Head of caudate nucleus (tissue), 42 donors: ENCODE results near the gene MRPS12.
"Not testable (repeated sequence)": the region's sequence is repeated elsewhere in the genome, so short reads cannot be mapped to it uniquely, and the experiment has no call there.

Experiments
- DNase-seq, 42 donors: peaks; one replicate each; pipeline versions ENCODE4 v3.0.0 to v3.0.0-alpha.2; 2020 to 2021; ENCODE audit warnings: mixed read lengths in 7 of 42
- intact Hi-C: fragments of 100-400 bp; cut with DNase I; formaldehyde crosslinking; loops from one replicate; pipeline ENCODE4 v1.15.0; 2022

MRPS12 gene

DNA sequence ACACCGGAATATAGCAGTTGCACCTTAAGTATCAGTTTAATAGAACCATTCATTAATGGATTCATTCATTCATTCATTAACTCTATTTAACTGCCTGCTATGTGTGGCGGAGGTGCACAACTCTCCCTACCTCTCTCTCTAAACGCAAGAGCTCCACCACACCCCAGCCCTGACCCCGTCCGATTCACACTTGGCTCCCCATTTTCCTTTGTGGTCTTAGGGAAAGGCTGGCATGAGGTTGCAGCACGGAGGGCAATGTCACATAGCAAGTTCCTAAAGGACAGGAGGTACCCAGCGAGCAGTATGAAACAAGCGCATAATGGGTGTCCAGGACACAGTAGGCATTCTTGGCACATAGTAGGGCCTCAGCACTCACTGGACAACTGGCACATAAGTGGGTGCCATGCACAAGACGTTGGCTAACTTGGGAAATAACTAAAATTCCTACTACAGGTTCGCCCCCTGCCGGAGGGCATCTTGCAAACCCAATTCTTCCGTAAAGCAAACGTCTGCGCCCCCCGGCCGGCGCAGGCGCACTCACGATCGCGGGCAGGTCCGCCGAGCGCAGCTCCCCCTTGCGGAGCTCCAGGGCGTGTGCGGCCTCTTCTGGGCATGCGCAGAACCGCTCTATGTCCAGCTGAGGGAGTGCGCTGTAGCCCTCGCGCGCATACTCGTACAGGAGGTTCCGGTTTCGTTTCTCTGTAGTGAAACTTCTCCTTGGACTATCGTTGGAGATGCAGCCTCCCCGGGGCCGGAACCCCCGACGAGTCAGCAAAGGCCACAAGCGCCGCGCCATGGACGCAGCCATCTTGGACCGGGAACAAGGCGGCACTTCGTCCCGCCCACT is 592 bp upstream of the MRPS12 start, which contains the start of gene SARS2:
Gene SARS2, minus strand, starts transcription at position 835 of the 847 bp plus-strand sequence. Its CDS starts 27 bp downstream, at position 808.
- intact Hi-C loops, result loop anchor here (10.0 kb wide), 1 partner anchor 285 kb away; the partner anchor contains the start of gene ACTN4
- peak; percentile 83 to 96 (median 92) for DNase-seq

DNA sequence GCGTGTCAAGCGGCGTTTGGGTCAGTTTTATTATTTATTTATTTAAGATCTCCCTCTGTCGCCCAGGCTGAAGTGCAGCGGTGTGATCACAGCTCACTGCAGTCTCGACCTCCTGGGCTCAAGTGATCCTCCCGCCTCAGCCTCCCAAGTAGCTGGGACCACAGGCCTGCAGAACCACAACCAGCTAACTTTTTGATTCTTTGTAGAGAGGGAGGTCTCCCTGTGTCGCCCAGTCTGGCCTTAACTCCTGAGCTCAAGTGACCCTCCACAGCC is 713 bp downstream of the MRPS12 start:
- intact Hi-C loops, result loop anchor here (10.0 kb wide), 1 partner anchor 287 kb away; the partner anchor contains the start of gene ACTN4
- no peak for DNase-seq

DNA sequence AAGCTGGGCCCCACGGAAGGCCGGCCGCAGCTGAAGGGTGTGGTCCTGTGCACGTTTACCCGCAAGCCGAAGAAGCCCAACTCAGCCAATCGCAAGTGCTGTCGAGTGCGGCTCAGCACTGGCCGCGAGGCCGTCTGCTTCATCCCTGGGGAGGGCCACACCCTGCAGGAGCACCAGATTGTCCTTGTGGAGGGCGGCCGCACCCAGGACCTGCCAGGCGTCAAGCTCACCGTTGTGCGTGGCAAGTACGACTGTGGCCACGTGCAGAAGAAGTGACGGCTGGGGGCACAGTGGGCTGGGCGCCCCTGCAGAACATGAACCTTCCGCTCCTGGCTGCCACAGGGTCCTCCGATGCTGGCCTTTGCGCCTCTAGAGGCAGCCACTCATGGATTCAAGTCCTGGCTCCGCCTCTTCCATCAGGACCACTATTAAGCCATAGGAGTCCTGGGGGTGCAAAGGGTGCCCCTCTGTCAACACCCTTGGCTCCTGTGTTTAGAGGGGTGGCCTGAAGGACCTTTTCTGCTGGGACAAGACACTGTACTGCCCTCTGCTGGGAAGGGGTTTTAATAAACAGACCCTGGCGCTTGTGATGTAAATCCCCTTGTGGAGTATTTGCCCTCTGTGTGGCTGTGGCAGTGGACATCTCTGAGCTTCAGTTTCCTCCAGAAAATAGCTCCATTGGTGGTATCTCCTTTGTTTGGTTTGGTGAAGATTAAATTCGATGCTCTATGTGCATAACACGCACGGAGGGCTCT is 1.9 kb downstream of the MRPS12 start:
- peak in 2 of 42 donors; percentile 23 to 26 for DNase-seq
- intact Hi-C loops, result loop anchor here (10.0 kb wide), 1 partner anchor 288 kb away; the partner anchor contains the start of gene ACTN4

DNA sequence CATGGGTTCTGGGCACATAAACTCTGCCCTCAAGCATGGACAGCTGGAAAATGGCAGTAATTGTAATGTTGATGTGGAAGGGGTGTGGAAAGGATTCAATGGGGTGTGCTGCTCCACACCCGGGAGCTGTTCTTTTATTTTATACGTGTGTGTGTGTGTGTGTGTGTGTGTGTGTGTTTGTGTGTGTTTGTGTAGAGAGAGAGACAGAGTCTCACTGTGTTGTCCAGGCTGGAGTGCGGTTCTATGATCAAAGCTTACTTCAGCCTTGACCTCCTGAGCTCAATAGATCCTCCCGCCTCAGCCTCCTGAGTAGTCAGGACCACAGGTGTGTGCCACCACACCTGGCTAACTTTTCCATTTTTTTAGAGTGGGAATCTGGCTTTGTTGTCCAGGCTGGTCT is 2.8 kb downstream of the MRPS12 start:
- DNase-seq, result no peak
- intact Hi-C loops, result loop anchor here (10.0 kb wide), 1 partner anchor 289 kb away; the partner anchor contains the start of gene ACTN4

DNA sequence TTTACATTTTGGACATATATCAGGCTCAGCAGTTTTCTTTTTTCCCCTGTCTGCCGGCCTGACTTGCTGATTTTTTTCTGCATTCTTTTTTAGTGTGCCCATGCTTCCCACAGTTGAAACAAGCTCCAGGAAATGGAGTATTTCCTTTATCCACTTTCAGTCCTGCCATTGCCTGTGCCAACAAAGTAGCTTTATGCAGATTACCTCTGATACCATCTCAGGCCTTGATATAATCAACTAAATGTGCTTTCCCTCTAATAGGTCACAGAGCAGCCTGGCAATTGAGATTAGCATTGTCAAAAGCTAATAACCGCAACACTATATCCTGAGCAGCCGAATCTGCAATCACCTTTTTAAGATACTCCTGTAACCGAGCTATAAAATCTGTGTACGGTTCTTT is 9.2 kb downstream of the MRPS12 start:
- DNase-seq, result no peak
- intact Hi-C loops, result loop anchor here (10.0 kb wide), 1 partner anchor 295 kb away; the partner anchor contains the start of gene ACTN4

DNA sequence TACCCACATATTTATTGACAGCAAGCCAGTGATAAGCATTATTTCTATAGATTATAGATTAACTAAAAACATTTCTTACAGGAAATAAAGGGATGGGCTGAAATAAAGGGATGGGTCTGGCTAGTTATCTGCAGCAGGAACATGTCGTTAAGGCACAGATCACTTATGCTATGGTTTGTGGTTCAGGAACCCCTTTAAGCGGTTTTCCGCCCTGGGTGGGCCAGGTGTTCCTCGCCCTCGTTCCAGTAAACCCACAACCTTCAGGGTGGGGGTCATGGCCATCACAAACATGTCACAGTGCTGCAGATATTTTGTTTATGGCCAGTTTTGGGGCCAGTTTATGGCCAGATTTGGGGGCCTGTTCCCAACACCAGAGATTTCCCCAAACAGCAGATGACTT is 10.7 kb downstream of the MRPS12 start:
- intact Hi-C loops, DNase-seq: not testable (repeated sequence)

DNA sequence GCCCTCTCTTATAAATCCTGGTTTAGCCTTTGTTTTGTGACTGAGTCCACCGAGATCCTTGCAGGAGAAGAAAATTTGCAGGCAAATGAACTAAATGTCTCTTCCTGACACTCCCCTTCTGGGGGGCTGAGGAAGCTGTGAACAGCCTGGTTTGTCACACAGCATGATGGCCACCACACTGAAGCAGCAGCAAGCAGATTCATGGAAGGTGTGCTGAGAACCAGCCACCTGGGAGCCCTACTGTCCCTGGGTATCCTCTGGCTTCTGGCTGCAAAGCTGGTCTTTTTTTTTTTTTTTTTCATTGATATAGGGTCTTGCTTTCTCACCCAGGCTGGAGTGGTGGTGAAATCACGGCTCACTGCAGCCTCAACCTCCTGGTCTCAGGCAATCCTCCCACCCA is 11.2 kb downstream of the MRPS12 start:
- intact Hi-C loops, result no loop called here
- DNase-seq, result no peak

DNA sequence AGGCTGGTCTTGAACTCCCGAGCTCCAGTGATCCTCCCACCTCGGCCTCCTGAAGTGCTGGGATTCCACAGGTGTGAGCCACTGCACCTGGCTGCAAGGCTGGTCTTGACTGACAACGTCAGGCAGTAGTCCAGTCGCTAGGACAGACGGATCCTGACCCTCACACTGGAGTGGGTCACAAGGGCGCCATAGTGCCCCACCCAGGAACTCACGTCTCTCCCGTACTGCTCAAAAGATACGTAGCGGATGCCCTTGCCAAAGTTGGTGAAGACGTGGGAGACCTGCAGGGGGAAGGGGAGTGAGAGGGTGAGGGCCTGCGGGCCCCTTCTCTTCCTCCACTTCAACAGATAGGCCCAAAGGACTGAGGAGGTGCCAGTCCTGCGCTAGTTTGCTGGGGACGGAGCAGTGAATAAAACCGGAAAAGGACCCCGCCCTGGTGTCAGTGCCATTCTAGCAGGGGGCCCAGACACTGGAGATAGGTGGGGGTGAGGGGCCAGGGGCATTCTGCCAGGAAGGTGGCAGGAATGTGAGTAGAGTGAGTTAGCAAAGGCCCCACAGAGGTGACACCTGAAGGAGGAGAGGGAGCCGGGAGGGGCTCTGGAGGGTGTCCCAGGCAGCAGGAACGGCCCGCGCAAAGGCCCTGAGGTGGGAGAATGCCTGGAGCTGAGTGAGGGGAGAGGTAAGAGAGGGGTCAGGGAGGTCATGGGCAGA is 11.9 kb downstream of the MRPS12 start:
- intact Hi-C loops, result no loop called here
- DNase-seq, result no peak

DNA sequence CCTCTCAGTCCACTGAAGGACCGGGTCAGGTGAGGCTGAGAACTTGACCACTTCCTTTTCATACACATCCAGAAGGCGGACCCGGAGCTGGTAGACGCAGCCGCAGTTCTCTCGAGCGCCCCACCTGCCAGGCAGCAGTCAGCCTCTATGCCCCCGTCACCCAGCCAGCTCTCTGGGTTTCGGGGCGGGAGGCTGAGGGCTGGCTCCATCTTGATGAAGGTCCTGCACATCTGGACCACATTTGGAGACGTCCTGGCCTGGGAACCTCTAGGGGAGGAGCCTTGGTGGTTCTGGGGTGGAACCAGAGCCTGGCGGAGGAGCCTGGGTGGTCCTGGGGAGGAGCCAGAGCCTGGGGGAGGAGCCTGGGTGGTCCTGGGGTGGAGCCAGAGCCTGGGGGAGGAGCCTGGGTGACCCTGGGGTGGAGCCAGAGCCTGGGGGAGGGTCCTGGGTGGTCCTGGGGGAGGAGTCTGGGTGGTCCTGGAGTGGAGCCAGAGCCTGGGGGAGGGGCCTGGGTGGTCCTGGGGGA is 14.3 kb downstream of the MRPS12 start:
- DNase-seq, result no peak
- intact Hi-C loops, result no loop called here

DNA sequence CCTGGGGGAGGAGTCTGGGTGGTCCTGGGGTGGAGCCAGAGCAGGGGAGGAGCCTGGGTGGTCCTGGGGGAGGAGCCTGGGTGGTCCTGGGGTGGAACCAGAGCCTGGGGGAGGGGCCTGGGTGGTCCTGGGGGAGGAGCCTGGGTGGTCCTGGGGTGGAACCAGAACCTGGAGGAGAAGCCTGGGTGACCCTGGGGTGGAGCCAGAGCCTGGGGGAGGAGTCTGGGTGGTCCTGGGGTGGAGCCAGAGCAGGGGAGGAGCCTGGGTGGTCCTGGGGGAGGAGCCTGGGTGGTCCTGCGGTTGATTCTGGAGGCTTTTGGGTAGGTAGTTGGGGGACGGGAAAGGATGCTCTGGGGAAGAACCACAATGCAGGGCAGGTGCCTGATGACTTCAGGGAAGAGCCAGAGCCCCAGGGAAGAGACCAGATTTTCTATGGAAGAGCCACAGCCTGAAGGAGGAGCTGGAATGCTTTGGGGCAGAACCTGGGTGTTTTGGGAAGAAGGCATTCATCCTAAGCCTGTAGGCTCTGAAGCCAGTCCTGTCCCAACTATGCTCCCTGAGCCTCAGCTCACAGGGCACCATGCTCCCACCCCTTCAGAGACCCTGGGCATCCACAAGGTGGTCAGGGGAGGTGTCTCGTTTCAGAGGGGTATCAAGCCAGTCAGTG is 15.0 kb downstream of the MRPS12 start:
- no peak for DNase-seq
- intact Hi-C loops, result no loop called here

DNA sequence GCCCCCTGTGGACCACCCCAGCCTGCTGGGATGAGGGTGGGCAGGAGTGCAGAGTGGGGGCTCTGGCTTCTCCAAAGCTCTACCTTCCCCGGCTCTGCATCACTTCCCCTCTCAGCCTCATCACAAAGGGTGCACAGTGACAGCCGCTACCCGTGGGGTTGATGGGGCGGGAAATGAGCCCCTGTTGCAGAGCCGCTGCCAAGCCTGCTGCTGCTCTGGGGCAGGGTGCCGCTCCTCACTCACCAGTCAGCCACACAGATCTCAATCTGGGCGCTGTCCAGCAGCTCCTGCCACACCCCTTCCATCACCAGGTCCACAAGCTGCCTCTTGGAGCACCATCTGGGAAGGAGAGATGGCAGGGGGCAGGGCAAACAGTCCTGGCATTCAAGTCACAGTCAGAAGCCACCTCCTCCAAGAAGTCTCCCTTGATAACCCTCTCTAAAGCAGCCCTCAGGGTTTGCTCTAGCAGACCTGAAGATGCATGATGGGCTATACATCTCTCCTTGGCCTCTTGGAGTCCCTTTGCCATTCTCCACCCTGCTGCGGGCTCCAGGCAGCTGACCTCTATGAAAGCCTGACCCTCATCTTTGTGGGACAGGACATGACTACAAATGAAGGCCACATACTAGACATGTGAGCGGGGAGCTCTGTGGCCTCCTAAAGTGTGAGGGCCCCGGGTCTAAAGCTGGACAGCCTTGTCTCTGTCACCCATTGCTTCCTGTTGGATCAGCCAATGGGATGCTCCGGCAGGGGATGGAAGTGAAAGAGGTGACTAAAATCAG is 15.7 kb downstream of the MRPS12 start:
- DNase-seq, result no peak
- intact Hi-C loops, result no loop called here

DNA sequence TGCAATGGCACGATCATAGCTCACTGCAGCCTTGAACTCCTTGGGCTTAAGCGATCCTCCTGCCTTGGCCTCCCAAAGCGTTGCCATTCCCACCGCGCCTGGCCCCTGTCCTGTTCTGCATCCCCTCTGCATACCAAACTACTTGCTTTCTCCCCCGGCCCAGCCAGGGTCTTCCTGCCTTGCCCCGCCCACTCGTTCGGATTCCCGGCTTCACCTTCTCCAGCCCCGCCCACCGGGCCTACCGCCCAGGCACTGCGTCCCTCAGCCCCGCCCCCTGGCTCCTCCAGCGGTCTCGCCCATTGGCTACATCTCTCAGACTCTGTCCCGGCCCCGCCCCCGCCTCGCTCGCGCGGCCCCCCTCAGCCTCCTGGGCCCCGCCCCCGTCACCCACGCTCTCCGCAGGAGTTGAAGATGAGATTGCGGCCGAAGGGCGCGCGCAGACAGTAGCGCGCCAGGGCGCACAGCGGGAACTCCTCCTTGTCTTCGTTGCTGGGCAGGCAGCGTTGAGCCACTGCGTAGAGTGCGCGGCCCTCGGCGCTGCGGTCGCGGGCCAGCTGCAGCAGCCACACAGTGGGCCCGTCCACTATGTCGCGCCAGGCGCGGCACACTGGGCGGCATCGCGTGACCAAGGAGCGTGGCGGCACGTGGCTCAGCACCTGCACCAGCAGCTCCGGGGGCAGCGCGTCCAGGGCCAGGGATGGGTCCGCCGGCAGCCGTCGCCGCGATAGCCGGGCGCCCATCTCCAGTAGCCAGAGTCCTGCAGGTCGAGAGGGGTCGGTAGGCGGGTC is 19.0 kb downstream of the MRPS12 start:
- intact Hi-C loops, result no loop called here
- peak; percentile 84 to 97 (median 93) for DNase-seq

DNA sequence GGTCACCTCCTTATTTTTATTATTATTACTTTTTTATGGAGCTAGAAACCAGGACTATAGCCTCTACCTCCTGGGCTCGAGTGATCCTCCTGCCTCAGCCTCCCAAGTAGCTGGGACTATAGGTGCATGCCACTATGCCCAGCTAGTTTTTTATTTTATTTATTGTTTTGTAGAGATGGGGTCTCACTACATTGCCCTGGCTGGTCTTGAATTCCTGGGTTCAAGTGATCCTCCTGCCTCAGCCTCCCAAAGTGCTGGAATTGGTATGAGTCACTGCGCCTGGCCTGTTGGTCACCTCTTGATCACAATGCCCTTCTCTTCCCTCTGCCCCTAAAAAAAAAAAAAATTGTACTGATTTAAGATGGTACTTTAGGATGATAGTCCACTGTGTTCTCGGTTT is 20.4 kb downstream of the MRPS12 start:
- intact Hi-C loops, result no loop called here

DNA sequence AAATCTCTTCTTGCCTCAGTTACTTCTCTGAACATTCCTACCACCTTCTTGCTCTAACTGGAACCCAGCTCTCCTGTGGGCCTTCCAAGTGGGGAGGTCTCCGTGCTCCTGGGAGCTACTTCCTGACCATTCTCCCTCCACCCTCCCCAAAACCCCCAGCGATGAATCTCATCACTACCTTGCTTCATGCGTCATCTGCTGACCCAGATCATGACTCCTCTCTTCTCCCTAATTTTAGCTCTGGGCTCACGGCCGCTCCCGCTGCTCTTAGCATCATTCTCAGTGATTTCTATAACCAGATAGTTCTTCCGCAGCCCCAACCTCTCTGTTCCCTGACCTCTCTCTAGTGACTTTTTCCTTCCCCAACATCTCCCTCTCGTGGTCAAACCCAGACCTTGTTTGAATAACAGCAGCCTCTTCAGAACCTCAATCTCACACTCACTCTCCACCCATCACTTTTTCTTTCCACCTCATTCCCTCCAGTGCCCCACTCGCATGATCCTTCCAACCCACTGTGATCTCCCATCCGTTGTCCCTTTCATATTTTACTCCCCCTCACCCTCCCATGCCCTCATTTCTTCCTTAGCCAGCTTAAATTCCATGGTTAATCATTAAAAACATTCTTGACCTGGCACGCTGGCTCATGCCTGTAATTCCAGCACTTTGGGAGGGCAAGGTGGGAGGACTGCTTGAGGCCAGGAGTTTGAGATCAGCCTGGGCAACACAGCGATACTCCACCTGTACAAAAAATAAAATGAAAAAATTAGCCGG is 21.8 kb downstream of the MRPS12 start:
- intact Hi-C loops, result no loop called here
- peak in 11 of 42 donors; percentile 15 to 59 (median 30) for DNase-seq

More for the DNA sequence above, 20.4 kb downstream of the MRPS12 start:
- peak in 1 of 42 donors; percentile 14 for DNase-seq

DNA sequence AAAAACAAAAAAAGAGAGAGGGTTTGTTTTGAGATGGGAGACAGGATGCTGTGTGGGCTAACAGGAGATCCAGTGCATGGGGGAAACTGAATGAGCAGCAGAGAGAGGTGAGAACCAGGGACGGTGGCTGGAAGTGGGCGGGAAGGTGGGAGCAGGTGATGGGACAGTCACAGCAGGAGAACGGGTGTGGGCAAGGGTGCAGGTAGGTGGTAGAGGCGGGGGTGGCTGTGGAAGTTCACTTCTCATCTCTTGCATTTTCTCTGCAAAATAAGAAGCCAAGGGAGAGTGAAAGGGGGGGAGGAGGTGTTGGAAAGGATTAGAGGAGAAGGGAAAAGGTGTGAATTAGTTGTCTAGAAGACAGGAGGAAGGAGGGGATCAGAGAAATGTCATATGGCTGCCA is 22.9 kb downstream of the MRPS12 start:
- peak in 41 of 42 donors; percentile 19 to 89 (median 64) for DNase-seq
- intact Hi-C loops, result no loop called here

DNA sequence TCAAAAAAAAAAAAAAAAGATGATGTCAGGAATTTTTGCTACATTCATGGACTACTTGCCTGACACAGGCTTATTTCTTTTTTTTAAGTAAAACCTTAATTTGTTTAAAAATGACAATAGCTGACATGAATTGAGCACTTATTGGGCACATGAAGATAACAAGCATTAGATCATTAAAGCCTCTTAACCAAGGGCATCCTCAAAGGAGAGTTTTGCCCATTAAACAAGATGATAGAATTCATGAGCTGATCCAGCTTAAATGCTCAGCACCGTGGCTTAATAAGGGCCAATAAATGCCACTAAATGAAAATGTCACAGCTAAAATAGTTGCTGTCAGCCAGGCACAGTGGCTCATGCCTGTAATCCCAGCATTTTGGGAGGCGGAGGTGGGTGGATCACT is 25.5 kb downstream of the MRPS12 start:
- intact Hi-C loops, result no loop called here
- DNase-seq, result no peak
